K562 (cell line): Measurements from ENCODE around the gene NPAS3. TPM values are rescaled to one million over a fixed set of nuclear protein-coding genes. Genes with fewer than 3 reads are reported as not detected.

Experiments
- ATAC-seq: fragments of 200-7000 bp; cut with Tn5 transposase; 3 replicates; pipeline ENCODE4 v1.9.1; 2020; ENCODE audit warnings: moderate library complexity
- BruUV-seq: library from RNA; stranded (reverse); fragments of 400-500 nt; replicated peaks from 2 replicates; lab custom pipeline; 2021; lab: Mats Ljungman, UMichigan
- CTCF ChIA-PET: fragments of 300-600 bp; formaldehyde crosslinking; extraction: SDS; loops from one replicate; lab custom pipeline; 2021; ENCODE audit warnings: low intra/inter-chr PET ratio; lab: Yijun Ruan, JAX
- POLR2A ChIA-PET: fragments of 300-600, 350-650 bp; sonication (Branson Sonifier 250); formaldehyde crosslinking; extraction: SDS; loops from one replicate; lab custom pipeline; 2021; ENCODE audit warnings: antibody characterized with exemption, inconsistent platforms; lab: Yijun Ruan, JAX
- DNase-seq, 4 experiments: peaks; one replicate each; pipeline versions ENCODE4 v3.0.0 to v3.0.0-alpha.2; 2011 to 2018; ENCODE audit warnings: low spot score in 3 of 4, mixed read lengths in 3 of 4; ENCODE audit errors: extremely low read depth in 1 of 4
- FAIRE-seq: peaks from 2 replicates; lab custom pipeline; 2011; peaks lifted over from hg19 to GRCh38; lab: Jason Lieb, UNC
- H2AFZ ChIP-seq: 2 replicates; pipeline ENCODE4 v1.6.0; 2011; ENCODE audit warnings: low read depth, low read length, control low read depth, inconsistent platforms
- H3K27ac ChIP-seq: fragments of 200-600 bp; 3 replicates; pipeline ENCODE4 v1.8.0; 2011; ENCODE audit warnings: low read depth, mild to moderate bottlenecking, control low read depth, inconsistent platforms, low read length, moderate library complexity, mixed read lengths; ENCODE audit errors: extremely low read depth
- H3K27me3 ChIP-seq, 2 experiments: fragments of 300-600 bp in 1 of 2; 2 replicates in 1 of 2; 3 replicates in 1 of 2; pipeline versions ENCODE4 v1.6.0 to v1.8.0; 2011; ENCODE audit warnings: inconsistent platforms in 2 of 2, low read length in 2 of 2, mild to moderate bottlenecking in 1 of 2, mixed read lengths in 1 of 2, moderate library complexity in 1 of 2; ENCODE audit not compliant: control insufficient read depth in 2 of 2, insufficient read depth in 2 of 2
- H3K36me3 ChIP-seq: fragments of 300-600 bp; 3 replicates; pipeline ENCODE4 v1.8.0; 2011; ENCODE audit warnings: mild to moderate bottlenecking, low read length, inconsistent platforms; ENCODE audit not compliant: control insufficient read depth, insufficient read depth
- H3K4me1 ChIP-seq, 2 experiments: fragments of 200-600 bp in 1 of 2; replicated peaks in 1 of 2; 2 replicates in 1 of 2; 3 replicates in 1 of 2; pipeline versions ENCODE4 v1.5.1 to v1.8.0; 2011; ENCODE audit warnings: inconsistent platforms in 2 of 2, low read length in 2 of 2, mild to moderate bottlenecking in 1 of 2, mixed read lengths in 1 of 2, moderate library complexity in 1 of 2; ENCODE audit not compliant: control insufficient read depth in 2 of 2, insufficient read depth in 2 of 2
- H3K4me2 ChIP-seq: 2 replicates; pipeline ENCODE4 v1.6.1; 2011; ENCODE audit warnings: low read length, control low read depth, inconsistent platforms, mixed read lengths; ENCODE audit not compliant: insufficient read depth
- H3K4me3 ChIP-seq: fragments of 200-600 bp; sonication (generic), shearing (Covaris generic); 2 replicates; pipeline ENCODE4 v1.5.1; 2016; ENCODE audit warnings: control low read depth, inconsistent platforms
- H3K79me2 ChIP-seq: fragments of 200-600 bp; 3 replicates; pipeline ENCODE4 v1.8.0; 2011; ENCODE audit warnings: low read length, inconsistent platforms; ENCODE audit not compliant: control insufficient read depth, insufficient read depth
- H3K9ac ChIP-seq, 2 experiments: 2 replicates each; pipeline versions ENCODE4 v1.6.0 to v1.6.1; 2011; ENCODE audit warnings: low read depth in 2 of 2, low read length in 2 of 2, control low read depth in 1 of 2, inconsistent platforms in 1 of 2, mild to moderate bottlenecking in 1 of 2, mixed read lengths in 1 of 2; ENCODE audit not compliant: insufficient read depth in 1 of 2
- H3K9me1 ChIP-seq: one replicate; pipeline ENCODE4 v1.6.0; 2011; ENCODE audit warnings: inconsistent platforms, mild to moderate bottlenecking, low read length, moderate library complexity; ENCODE audit not compliant: control insufficient read depth, insufficient read depth
- H3K9me3 ChIP-seq: replicated peaks from 2 replicates; pipeline ENCODE4 v1.5.1; 2011; ENCODE audit warnings: low read depth, low read length, inconsistent platforms; ENCODE audit not compliant: control insufficient read depth, insufficient read depth
- H4K20me1 ChIP-seq: replicated peaks from 2 replicates; pipeline ENCODE4 v1.6.1; 2011; ENCODE audit warnings: low read length, inconsistent platforms, mixed read lengths; ENCODE audit not compliant: control insufficient read depth, insufficient read depth
- ARID3B ChIP-seq: fragments of 250-450 bp; sonication (Bioruptor Pico); IDR thresholded peaks from 2 replicates; pipeline ENCODE4 v1.4.0; 2020; ENCODE audit warnings: borderline replicate concordance
- CHAMP1 ChIP-seq: fragments of 450-650 bp; IDR thresholded peaks from 2 replicates; pipeline ENCODE4 v1.6.1; 2016; ENCODE audit warnings: mild to moderate bottlenecking
- CTBP1 ChIP-seq: fragments of 450-650 bp; IDR thresholded peaks from 2 replicates; pipeline ENCODE4 v1.6.1; 2016; ENCODE audit warnings: borderline replicate concordance
- MAX ChIP-seq: sonication (generic); formaldehyde crosslinking; IDR thresholded peaks from 2 replicates; pipeline ENCODE4 v1.9.0; 2022; ENCODE audit warnings: mild to moderate bottlenecking, missing genetic modification reagents
- NCOA4 ChIP-seq: fragments of 450-650 bp; IDR thresholded peaks from 2 replicates; pipeline ENCODE4 v1.6.1; 2018; ENCODE audit warnings: mild to moderate bottlenecking; ENCODE audit not compliant: partially characterized antibody
- PRDM10 ChIP-seq: fragments of 450-650 bp; IDR thresholded peaks from 2 replicates; pipeline ENCODE4 v1.6.1; 2018; ENCODE audit not compliant: partially characterized antibody
- RB1 ChIP-seq: fragments of 450-650 bp; IDR thresholded peaks from 2 replicates; pipeline ENCODE4 v1.6.1; 2017; ENCODE audit warnings: low read depth, mild to moderate bottlenecking
- RBM25 ChIP-seq: fragments of 200-400 bp; formaldehyde crosslinking; IDR thresholded peaks from 2 replicates; pipeline ENCODE4 v1.6.1; 2018; ENCODE audit warnings: low read length, low read depth, moderate library complexity; ENCODE audit not compliant: severe bottlenecking
- SREBF1 ChIP-seq: fragments of 150-350 bp; IDR thresholded peaks from 2 replicates; pipeline ENCODE4 v1.6.1; 2014; ENCODE audit warnings: antibody characterized with exemption, low read depth, low read length, borderline replicate concordance
- SUPT5H ChIP-seq: fragments of 450-650 bp; IDR thresholded peaks from 2 replicates; pipeline ENCODE4 v1.6.1; 2016
- TFAM ChIP-seq: fragments of 250-450 bp; sonication (Bioruptor Pico); conservative IDR thresholded peaks from 2 replicates; pipeline ENCODE4 v1.5.0; 2021; ENCODE audit warnings: mild to moderate bottlenecking, moderate library complexity
- ZKSCAN1 ChIP-seq: fragments of 150-350 bp; IDR thresholded peaks from 2 replicates; pipeline ENCODE4 v1.6.1; 2016; ENCODE audit warnings: low read depth, low read length
- WGBS: fragments of 100-300 bp; shearing (Covaris generic); methylation state at CpG from one replicate; pipeline ENCODE4 v1.1.6; 2016; ENCODE audit warnings: low coverage, mixed read lengths; ENCODE audit not compliant: insufficient coverage; ENCODE audit errors: missing lambda C conversion rate; 5-methylcytosine and 5-hydroxymethylcytosine counted together
- in situ Hi-C: fragments of 300-500 bp; cut with MboI; formaldehyde crosslinking; loops from 4 replicates; pipeline ENCODE4 v1.15.0; 2018; ENCODE audit warnings: inconsistent platforms, mixed read lengths
- intact Hi-C: fragments of 100-400 bp; cut with micrococcal nuclease; formaldehyde crosslinking; loops from 2 replicates; pipeline ENCODE4 v1.14.2; 2022
- polyA plus RNA-seq, 8 experiments: library from polyadenylated mRNA; depleted of rRNA in 4 of 8; stranded (reverse) in 5 of 8; unstranded in 3 of 8; fragments of >200 nt; fragmentation: Nextera tagmentation in 2 of 8; fragmentation: Illumina TruSeq in 1 of 8; extraction: Ambion mirVana in 2 of 8; extraction: Trizol in 1 of 8; gene quantifications; 2 replicates each; pipeline versions ENCODE4 v1.2.1 to v1.2.3, GENCODE V29; 2011 to 2014; ENCODE audit warnings: inconsistent platforms in 1 of 8, missing spikeins in 1 of 8
- total RNA-seq, 7 experiments: library from RNA; depleted of rRNA in 6 of 7; stranded (reverse); fragments of >200 nt in 6 of 7; fragmentation: Illumina TruSeq in 2 of 7; extraction: Trizol in 2 of 7; gene quantifications; 2 replicates each; pipeline versions ENCODE4 v1.2.1 to v1.2.3, GENCODE V29; 2011 to 2021; ENCODE audit warnings: low replicate concordance in 1 of 7

NPAS3 gene
- total and polyA plus RNA-seq, 9 of the 15 experiments (the other 6 are each of a cell fraction or from before 2014, with no cell fraction given) = 0.04 TPM; not detected in 8

- TF ChIP-seq RB1 (no peak), CTBP1 (no peak), ARID3B (no peak), RBM25 (no peak), MAX (CRISPR knock-in tag) (no peak)
Measured at GRCh38 chr14:33376510-33376909, 437.8 kb downstream of the NPAS3 start (continued).

- H3K27ac ChIP-seq = no peak overlapping the region
- BruUV-seq = no TSS peak
- 7% methylated on average over 2 of the region's 2 CpGs for WGBS
- no peak overlapping the region for H3K9ac ChIP-seq
- H3K4me3 ChIP-seq = no peak overlapping the region
- H3K36me3 ChIP-seq = no peaks in the 10 kb centered on the region
- H3K27me3 ChIP-seq = no peaks in the 10 kb centered on the region
- H3K4me1 ChIP-seq = no peaks in the 10 kb centered on the region
- DNase-seq (no peak), FAIRE-seq (no peak), ATAC-seq (no peak)
- no peak for TF ChIP-seq NCOA4
- no peak for TF ChIP-seq PRDM10
- no peak for TF ChIP-seq TFAM (CRISPR knock-in tag)
- TF ChIP-seq SREBF1 = no peak
- no peak for TF ChIP-seq CHAMP1
- TF ChIP-seq ZKSCAN1 = no peak
- no peak for TF ChIP-seq SUPT5H
- H3K9me3 ChIP-seq = no peaks in the 10 kb centered on the region
- in situ Hi-C loops = no loop called here
- no peaks in the 10 kb centered on the region for H4K20me1 ChIP-seq
- POLR2A ChIA-PET = no interaction called here
- H2AFZ ChIP-seq = no peak overlapping the region
- H3K4me2 ChIP-seq = no peak overlapping the region
- no peaks in the 10 kb centered on the region for H3K79me2 ChIP-seq
- intact Hi-C loops = no loop called here
- CTCF ChIA-PET = no interaction called here
- no peaks in the 10 kb centered on the region for H3K9me1 ChIP-seq
Measured at GRCh38 chr14:33377596-33378390, 439.1 kb downstream of the NPAS3 start.
